Measurements from ENCODE around the gene CSTPP1. TPM values are rescaled to one million over a fixed set of nuclear protein-coding genes. Genes with fewer than 3 reads are reported as not detected.

Gene CSTPP1
- total RNA-seq, 4 donors from 2014 or later: 18.3 to 27.0 (median 24.6) TPM

DNA sequence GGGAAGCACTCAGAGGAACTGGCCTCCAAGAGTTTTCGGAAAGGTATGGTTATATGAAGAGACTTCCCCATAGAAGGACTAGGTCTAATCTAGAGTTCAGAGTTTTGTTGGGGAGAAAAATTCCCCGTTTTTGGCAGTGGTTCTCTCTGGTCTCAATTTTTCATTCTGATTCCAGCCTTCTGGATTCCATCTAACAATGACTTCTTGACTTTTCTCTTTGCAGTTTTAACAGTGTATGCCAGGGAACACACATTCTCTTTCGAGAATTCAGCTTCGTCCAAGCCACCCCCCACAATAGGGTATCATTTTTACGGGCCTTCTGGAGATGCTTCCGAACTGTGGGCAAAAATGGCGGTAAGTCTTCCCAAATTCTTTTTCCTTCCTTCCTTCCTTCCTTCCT is 115.6 kb downstream of the CSTPP1 start:
- intact Hi-C loops (cut with DNase I; ENCODE audit: low total_unique reads) (no loop called here), in situ Hi-C loops (cut with MboI; ENCODE audit: low pct_ligation_motif_present in 1 of 4, low pct_unique_long_range_greater_than_20kb in 1 of 4, low sequenced_read_pairs in 3 of 4) (no loop called here)
- no peak for DNase-seq
- Histone ChIP-seq H3K36me3 (no peaks in the 10 kb centered on the region), H3K27ac (peak overlapping the region in 2 of 4 donors; percentile 8 to 12), H3K27me3 (no peaks in the 10 kb centered on the region), H3K9me3 (no peaks in the 10 kb centered on the region), H3K4me1 (no peaks in the 10 kb centered on the region), H3K4me3 (no peak overlapping the region)
- no peak for TF ChIP-seq EP300 (IDR thresholded peaks at IDR 0.05; ENCODE audit: low read depth)
- TF ChIP-seq POLR2AphosphoS5 (IDR thresholded peaks at IDR 0.05): peak in 1 of 3 donors; percentile 9
- WGBS, 2 donors (ENCODE audit: low coverage in 1 of 2): 83 to 87% methylated on average over 7 of the region's 7 CpGs

DNA sequence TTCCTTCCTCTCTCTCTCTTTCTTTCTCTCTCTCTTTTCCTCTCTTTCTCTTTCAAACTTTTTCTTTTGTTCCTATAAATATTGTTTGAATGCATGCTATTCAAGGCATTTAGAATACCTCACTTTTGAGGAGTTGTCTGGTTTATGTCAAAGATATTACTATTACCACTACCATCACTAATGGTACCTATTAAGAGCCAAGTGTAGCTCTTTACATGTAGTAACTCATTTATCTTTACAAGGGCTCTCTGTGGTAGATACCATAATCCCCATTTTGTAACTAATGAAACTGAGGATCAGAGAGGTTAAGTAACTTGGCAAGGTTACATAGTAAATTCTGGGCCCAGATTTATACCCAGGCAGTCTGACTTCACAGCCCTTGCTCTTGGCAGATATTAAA is 116.0 kb downstream of the CSTPP1 start:
- no peak for DNase-seq
- no peak overlapping the region for H3K4me3 ChIP-seq
- H3K4me1 ChIP-seq: no peaks in the 10 kb centered on the region
- H3K27me3 ChIP-seq: no peaks in the 10 kb centered on the region
- intact Hi-C loops (cut with DNase I; ENCODE audit: low total_unique reads) (no loop called here), in situ Hi-C loops (cut with MboI; ENCODE audit: low pct_ligation_motif_present in 1 of 4, low pct_unique_long_range_greater_than_20kb in 1 of 4, low sequenced_read_pairs in 3 of 4) (no loop called here)
- H3K9me3 ChIP-seq: no peaks in the 10 kb centered on the region
- H3K36me3 ChIP-seq: peaks cover 0 to 2% (median 0%) of the 10 kb centered on the region in 4 donors
- TF ChIP-seq, protein P1, sequence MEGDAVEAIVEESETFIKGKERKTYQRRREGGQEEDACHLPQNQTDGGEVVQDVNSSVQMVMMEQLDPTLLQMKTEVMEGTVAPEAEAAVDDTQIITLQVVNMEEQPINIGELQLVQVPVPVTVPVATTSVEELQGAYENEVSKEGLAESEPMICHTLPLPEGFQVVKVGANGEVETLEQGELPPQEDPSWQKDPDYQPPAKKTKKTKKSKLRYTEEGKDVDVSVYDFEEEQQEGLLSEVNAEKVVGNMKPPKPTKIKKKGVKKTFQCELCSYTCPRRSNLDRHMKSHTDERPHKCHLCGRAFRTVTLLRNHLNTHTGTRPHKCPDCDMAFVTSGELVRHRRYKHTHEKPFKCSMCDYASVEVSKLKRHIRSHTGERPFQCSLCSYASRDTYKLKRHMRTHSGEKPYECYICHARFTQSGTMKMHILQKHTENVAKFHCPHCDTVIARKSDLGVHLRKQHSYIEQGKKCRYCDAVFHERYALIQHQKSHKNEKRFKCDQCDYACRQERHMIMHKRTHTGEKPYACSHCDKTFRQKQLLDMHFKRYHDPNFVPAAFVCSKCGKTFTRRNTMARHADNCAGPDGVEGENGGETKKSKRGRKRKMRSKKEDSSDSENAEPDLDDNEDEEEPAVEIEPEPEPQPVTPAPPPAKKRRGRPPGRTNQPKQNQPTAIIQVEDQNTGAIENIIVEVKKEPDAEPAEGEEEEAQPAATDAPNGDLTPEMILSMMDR (IDR thresholded peaks at IDR 0.05): no peak
- no peak for TF ChIP-seq POLR2AphosphoS5 (IDR thresholded peaks at IDR 0.05)
- no peak for TF ChIP-seq EP300 (IDR thresholded peaks at IDR 0.05; ENCODE audit: low read depth)
- TF ChIP-seq POLR2A (IDR thresholded peaks at IDR 0.05): no peak
- H3K27ac ChIP-seq: peak overlapping the region in 2 of 4 donors; percentile 8 to 12

DNA sequence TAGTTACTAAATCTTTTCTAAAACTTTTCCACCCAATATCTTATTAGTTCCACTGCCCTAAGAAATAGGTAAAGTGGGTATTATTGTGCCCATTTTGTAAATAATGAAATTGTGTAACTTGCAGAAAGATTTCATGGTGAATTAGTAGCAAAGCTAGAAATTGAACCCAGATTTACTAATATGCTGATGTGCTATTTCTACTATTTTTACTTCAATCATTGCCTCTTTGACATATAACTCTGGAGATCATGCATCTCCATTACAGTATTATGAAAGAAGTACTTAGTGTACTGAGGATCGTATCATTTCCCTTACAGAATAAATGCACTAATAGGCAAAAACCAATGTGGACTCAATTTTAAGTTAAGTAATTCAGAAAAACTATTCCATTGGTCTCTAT is 119.0 kb downstream of the CSTPP1 start:
- in situ Hi-C loops (cut with MboI; ENCODE audit: low pct_ligation_motif_present in 1 of 4, low pct_unique_long_range_greater_than_20kb in 1 of 4, low sequenced_read_pairs in 3 of 4) (no loop called here), intact Hi-C loops (cut with DNase I; ENCODE audit: low total_unique reads) (no loop called here)
- 90 to 93% methylated on average over 1 of the region's 1 CpG for WGBS, 2 donors (ENCODE audit: low coverage in 1 of 2)
- Histone ChIP-seq H3K27me3 (no peaks in the 10 kb centered on the region), H3K36me3 (peaks cover 0 to 9% (median 0%) of the 10 kb centered on the region in 4 donors), H3K9me3 (no peaks in the 10 kb centered on the region), H3K4me1 (no peaks in the 10 kb centered on the region), H3K4me3 (no peak overlapping the region), H3K27ac (no peak overlapping the region)
- TF ChIP-seq EP300 (IDR thresholded peaks at IDR 0.05; ENCODE audit: low read depth): no peak
- TF ChIP-seq POLR2AphosphoS5 (IDR thresholded peaks at IDR 0.05): no peak
- TF ChIP-seq, protein P1 (IDR thresholded peaks at IDR 0.05): no peak
- no peak for TF ChIP-seq POLR2A (IDR thresholded peaks at IDR 0.05)
- no peak for DNase-seq

DNA sequence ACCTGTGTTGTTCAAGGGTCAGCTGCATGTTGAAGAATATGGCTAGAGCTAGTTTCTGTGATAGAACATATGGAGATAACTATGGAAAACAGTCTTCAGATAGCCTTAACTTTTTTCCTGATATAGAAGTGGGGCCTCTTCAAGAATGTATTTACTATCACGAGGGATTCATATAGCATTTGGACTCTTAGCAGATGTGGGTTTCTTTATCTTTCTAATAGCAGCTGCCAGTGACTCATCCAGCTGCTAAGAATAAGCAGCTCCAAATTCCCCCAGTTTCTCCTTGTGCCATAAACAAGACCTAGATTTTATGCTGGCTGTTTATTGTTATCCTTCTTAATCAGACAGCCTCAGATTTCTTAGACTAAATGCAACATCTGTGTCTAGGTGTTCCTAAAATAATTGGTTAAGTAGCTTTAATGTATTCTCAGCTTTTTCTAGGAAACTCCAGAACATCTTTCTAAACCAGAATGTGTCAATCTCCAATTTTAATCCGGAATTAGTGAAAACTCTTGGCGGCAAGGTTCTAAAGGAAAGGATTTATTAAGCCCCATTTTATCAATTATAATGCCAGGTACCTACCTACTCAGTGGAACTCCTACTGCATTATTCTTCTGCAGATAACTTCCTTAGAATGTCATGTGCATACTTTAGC is 119.8 kb downstream of the CSTPP1 start:
- in situ Hi-C loops (cut with MboI; ENCODE audit: low pct_ligation_motif_present in 1 of 4, low pct_unique_long_range_greater_than_20kb in 1 of 4, low sequenced_read_pairs in 3 of 4) (no loop called here), intact Hi-C loops (cut with DNase I; ENCODE audit: low total_unique reads) (no loop called here)
- Histone ChIP-seq H3K27ac (no peak overlapping the region), H3K4me1 (no peaks in the 10 kb centered on the region), H3K9me3 (no peaks in the 10 kb centered on the region), H3K4me3 (no peak overlapping the region), H3K27me3 (no peaks in the 10 kb centered on the region), H3K36me3 (peaks cover 0 to 9% (median 0%) of the 10 kb centered on the region in 4 donors)
- DNase-seq: no peak
- WGBS, 2 donors (ENCODE audit: low coverage in 1 of 2): 72 to 76% methylated on average over 3 of the region's 3 CpGs
- no peak for TF ChIP-seq EP300 (IDR thresholded peaks at IDR 0.05; ENCODE audit: low read depth)
- TF ChIP-seq POLR2AphosphoS5 (IDR thresholded peaks at IDR 0.05): no peak
- TF ChIP-seq, protein P1 (IDR thresholded peaks at IDR 0.05): no peak
- no peak for TF ChIP-seq POLR2A (IDR thresholded peaks at IDR 0.05)

DNA sequence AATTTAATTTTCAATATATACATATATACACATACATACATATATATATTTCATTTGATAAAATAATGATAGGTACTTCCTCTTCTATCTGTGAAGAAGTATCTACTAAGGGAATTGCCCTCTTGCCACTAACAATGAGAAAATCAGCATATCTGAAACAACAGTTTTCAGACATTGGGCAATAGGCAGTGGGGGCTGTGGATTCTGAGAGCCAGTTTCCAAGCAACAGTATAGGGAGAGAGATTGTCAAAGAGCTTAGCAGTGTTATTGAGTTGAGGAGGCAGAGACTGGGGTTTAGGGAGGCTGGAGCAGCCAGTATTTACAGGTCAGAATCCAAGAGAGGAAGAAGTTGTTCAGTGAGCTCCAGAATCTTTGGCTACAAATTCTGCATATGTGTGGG is 120.8 kb downstream of the CSTPP1 start:
- H3K27me3 ChIP-seq: no peaks in the 10 kb centered on the region
- no peak for TF ChIP-seq EP300 (IDR thresholded peaks at IDR 0.05; ENCODE audit: low read depth)
- no peak for TF ChIP-seq POLR2A (IDR thresholded peaks at IDR 0.05)
- TF ChIP-seq POLR2AphosphoS5 (IDR thresholded peaks at IDR 0.05): no peak
- TF ChIP-seq, protein P1 (IDR thresholded peaks at IDR 0.05): no peak
- intact Hi-C loops (cut with DNase I; ENCODE audit: low total_unique reads): no loop called here
- H3K9me3 ChIP-seq: no peaks in the 10 kb centered on the region
- in situ Hi-C loops (cut with MboI; ENCODE audit: low pct_ligation_motif_present in 1 of 4, low pct_unique_long_range_greater_than_20kb in 1 of 4, low sequenced_read_pairs in 3 of 4): no loop called here
- no peak overlapping the region for H3K27ac ChIP-seq
- H3K36me3 ChIP-seq: peaks cover 0 to 9% (median 0%) of the 10 kb centered on the region in 4 donors
- no peak overlapping the region for H3K4me3 ChIP-seq
- no peak for DNase-seq
- no peaks in the 10 kb centered on the region for H3K4me1 ChIP-seq
